Esophagus squamous epithelium (tissue), 4 donors: ENCODE results near the gene ACSS3.

ENCODE experiments used
- CTCF ChIP-seq, 6 experiments: fragments of 450-650 bp in 4 of 6; fragments of 200-600 bp in 2 of 6; sonication (generic) in 2 of 6; IDR thresholded peaks; one replicate each; pipeline ENCODE4 v1.5.1; 2016 to 2019; ENCODE audit warnings: antibody characterized with exemption in 6 of 6, mild to moderate bottlenecking in 4 of 6, moderate library complexity in 4 of 6
- POLR2A ChIP-seq, 4 donors: fragments of 450-650 bp; IDR thresholded peaks; one replicate each; pipeline ENCODE4 v1.6.1; 2017; ENCODE audit warnings: antibody characterized with exemption in 4 of 4, mild to moderate bottlenecking in 4 of 4, moderate library complexity in 3 of 4

- TF ChIP-seq CTCF (IDR thresholded peaks at IDR 0.05): no peak
- TF ChIP-seq POLR2A (IDR thresholded peaks at IDR 0.05): no peak
These were observed 103.8 kb downstream of the ACSS3 start for GRCh38 chr12:81181691-81182090.
